Endothelial cell of umbilical vein (primary cell): ENCODE results near the gene DLEC1.
A peak's percentile ranks its signal among the peaks of the same experiment; 100 is the strongest.

ENCODE experiments used
- EZH2 ChIP-seq: IDR thresholded peaks from 2 replicates; pipeline ENCODE4 v1.6.1; 2012; ENCODE audit warnings: borderline replicate concordance, low read depth, mild to moderate bottlenecking, moderate library complexity, low read length, inconsistent platforms; ENCODE audit not compliant: severe bottlenecking
- FOS ChIP-seq: IDR thresholded peaks from 2 replicates; pipeline ENCODE4 v1.6.1; 2011; ENCODE audit warnings: mild to moderate bottlenecking, low read length, moderate library complexity, borderline replicate concordance; ENCODE audit not compliant: insufficient read depth
- POLR2A ChIP-seq: IDR thresholded peaks from 2 replicates; pipeline ENCODE4 v1.6.1; 2012; ENCODE audit warnings: low read depth, mild to moderate bottlenecking, control low read depth, low read length
- POLR2AphosphoS5 ChIP-seq: IDR thresholded peaks from 2 replicates; pipeline ENCODE4 v1.6.1; 2012; ENCODE audit warnings: low read depth, mild to moderate bottlenecking, control low read depth, low read length, moderate library complexity; ENCODE audit not compliant: insufficient read depth
- TF ChIP-seq, protein P1 (sequence below), 2 donors: IDR thresholded peaks; 1 replicate in 1 of 2; 2 replicates in 1 of 2; pipeline ENCODE4 v1.5.1; 2011; ENCODE audit warnings: low read length in 2 of 2, mild to moderate bottlenecking in 2 of 2, moderate library complexity in 2 of 2, control low read depth in 1 of 2, inconsistent platforms in 1 of 2, low read depth in 1 of 2; ENCODE audit not compliant: insufficient read depth in 1 of 2; ENCODE audit errors: extremely low read depth in 1 of 2

DNA sequence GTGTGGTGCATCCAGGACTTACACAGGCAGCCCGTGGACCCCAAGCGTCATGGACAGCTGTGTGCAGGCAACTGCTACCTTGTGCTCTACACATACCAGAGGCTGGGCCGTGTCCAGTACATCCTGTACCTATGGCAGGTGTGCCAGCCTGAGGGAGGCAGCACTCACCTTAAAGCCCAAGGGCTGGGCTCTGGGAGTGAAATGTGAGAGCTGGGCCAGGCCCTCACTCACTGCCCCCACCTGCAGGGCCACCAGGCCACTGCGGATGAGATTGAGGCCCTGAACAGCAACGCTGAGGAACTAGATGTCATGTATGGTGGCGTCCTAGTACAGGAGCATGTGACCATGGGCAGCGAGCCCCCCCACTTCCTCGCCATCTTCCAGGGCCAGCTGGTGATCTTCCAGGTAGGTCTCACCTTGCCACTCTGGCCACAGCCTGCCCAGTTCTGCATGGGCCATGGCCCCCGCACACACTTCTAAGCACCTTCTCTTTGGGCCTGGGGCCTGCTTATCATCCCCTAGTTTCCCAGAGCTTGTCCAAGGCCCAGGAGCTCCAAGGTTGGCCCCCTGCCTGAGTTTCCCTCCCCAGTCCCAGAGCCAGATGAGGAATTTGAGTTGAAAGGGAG is 37.4 kb upstream of the DLEC1 start:
- TF ChIP-seq, protein P1, sequence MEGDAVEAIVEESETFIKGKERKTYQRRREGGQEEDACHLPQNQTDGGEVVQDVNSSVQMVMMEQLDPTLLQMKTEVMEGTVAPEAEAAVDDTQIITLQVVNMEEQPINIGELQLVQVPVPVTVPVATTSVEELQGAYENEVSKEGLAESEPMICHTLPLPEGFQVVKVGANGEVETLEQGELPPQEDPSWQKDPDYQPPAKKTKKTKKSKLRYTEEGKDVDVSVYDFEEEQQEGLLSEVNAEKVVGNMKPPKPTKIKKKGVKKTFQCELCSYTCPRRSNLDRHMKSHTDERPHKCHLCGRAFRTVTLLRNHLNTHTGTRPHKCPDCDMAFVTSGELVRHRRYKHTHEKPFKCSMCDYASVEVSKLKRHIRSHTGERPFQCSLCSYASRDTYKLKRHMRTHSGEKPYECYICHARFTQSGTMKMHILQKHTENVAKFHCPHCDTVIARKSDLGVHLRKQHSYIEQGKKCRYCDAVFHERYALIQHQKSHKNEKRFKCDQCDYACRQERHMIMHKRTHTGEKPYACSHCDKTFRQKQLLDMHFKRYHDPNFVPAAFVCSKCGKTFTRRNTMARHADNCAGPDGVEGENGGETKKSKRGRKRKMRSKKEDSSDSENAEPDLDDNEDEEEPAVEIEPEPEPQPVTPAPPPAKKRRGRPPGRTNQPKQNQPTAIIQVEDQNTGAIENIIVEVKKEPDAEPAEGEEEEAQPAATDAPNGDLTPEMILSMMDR (IDR thresholded peaks at IDR 0.05; ENCODE audit: extremely low read depth in 1 of 2, insufficient read depth in 1 of 2, low read depth in 1 of 2, low read length in 2 of 2), result peak; percentile 5 to 26
- TF ChIP-seq POLR2A (no peak), POLR2AphosphoS5 (no peak), EZH2 (no peak), FOS (no peak)
